NCI-H748 treated with DMSO at 0.1 percent for 48 hours (cell line): ENCODE results near the gene SORCS1.

ENCODE experiments used
- DNase-seq: peaks from one replicate; lab custom pipeline; 2025; lab: John Stamatoyannopoulos, UW

The SORCS1 gene

GRCh38 chr10:107104026-107104652 is 60.4 kb downstream of the SORCS1 start:
- no peak for DNase-seq

- DNase-seq: no peak
Observed at GRCh38 chr10:107103174-107104025, 61.1 kb downstream of the SORCS1 start.

GRCh38 chr10:107098326-107098725 is 66.2 kb downstream of the SORCS1 start:
- no peak for DNase-seq

GRCh38 chr10:107094824-107095522 is 69.5 kb downstream of the SORCS1 start:
- DNase-seq: no peak

- DNase-seq: no peak
Observed at GRCh38 chr10:107092321-107092720, 72.2 kb downstream of the SORCS1 start.

- no peak for DNase-seq
Observed at GRCh38 chr10:107091126-107091525, 73.4 kb downstream of the SORCS1 start.

GRCh38 chr10:107085665-107086525 is 78.6 kb downstream of the SORCS1 start:
- no peak for DNase-seq

- no peak for DNase-seq
Observed at GRCh38 chr10:107083388-107084009, 81.0 kb downstream of the SORCS1 start.

GRCh38 chr10:107081644-107082043 is 82.9 kb downstream of the SORCS1 start:
- DNase-seq: no peak

GRCh38 chr10:107075117-107075516 is 89.4 kb downstream of the SORCS1 start:
- DNase-seq: no peak

GRCh38 chr10:107072786-107073185 is 91.7 kb downstream of the SORCS1 start:
- DNase-seq: no peak

GRCh38 chr10:107072028-107072427 is 92.5 kb downstream of the SORCS1 start:
- no peak for DNase-seq

- no peak for DNase-seq
Observed at GRCh38 chr10:107071301-107071700, 93.2 kb downstream of the SORCS1 start.

- no peak for DNase-seq
Observed at GRCh38 chr10:107067843-107068242, 96.7 kb downstream of the SORCS1 start.

GRCh38 chr10:107064075-107064474 is 100.4 kb downstream of the SORCS1 start:
- DNase-seq: no peak

- no peak for DNase-seq
Observed at GRCh38 chr10:107059872-107060271, 104.6 kb downstream of the SORCS1 start.

GRCh38 chr10:107059068-107059804 is 105.3 kb downstream of the SORCS1 start:
- no peak for DNase-seq

GRCh38 chr10:107058331-107058730 is 106.2 kb downstream of the SORCS1 start:
- no peak for DNase-seq

GRCh38 chr10:107056182-107056581 is 108.3 kb downstream of the SORCS1 start:
- DNase-seq: no peak

- no peak for DNase-seq
Observed at GRCh38 chr10:107054469-107055156, 109.9 kb downstream of the SORCS1 start.
